HepG2 (cell line): ENCODE measurements around the gene OPA3. TPM values are rescaled to one million over a fixed set of nuclear protein-coding genes. Genes with fewer than 3 reads are reported as not detected.

Experiments used
- ATF7 ChIP-seq, 2 experiments: fragments of 450-650 bp in 1 of 2; sonication (generic) in 1 of 2; formaldehyde crosslinking in 1 of 2; IDR thresholded peaks; 2 replicates each; pipeline versions ENCODE4 v1.4.0 to v1.6.1; 2016 to 2020; ENCODE audit warnings: antibody characterized with exemption in 1 of 2, mild to moderate bottlenecking in 1 of 2, missing genetic modification reagents in 1 of 2
- FOXP4 ChIP-seq: sonication (generic); formaldehyde crosslinking; IDR thresholded peaks from 2 replicates; pipeline ENCODE4 v1.4.0; 2020; ENCODE audit warnings: missing genetic modification reagents
- HMGXB3 ChIP-seq: sonication (generic); formaldehyde crosslinking; IDR thresholded peaks from 2 replicates; pipeline ENCODE4 v1.4.0; 2020; ENCODE audit warnings: missing genetic modification reagents, borderline replicate concordance
- KAT8 ChIP-seq: IDR thresholded peaks from 2 replicates; pipeline ENCODE4 v1.6.1; 2016; ENCODE audit warnings: missing genetic modification reagents, missing compliant biosample characterization
- KLF9 ChIP-seq: IDR thresholded peaks from 2 replicates; pipeline ENCODE4 v1.6.1; 2016; ENCODE audit warnings: low read depth
- NFE2L2 ChIP-seq: fragments of 150-350 bp; IDR thresholded peaks from 2 replicates; pipeline ENCODE4 v1.6.1; 2014; ENCODE audit warnings: low read length
- NFIC ChIP-seq: IDR thresholded peaks from 2 replicates; pipeline ENCODE4 v1.6.1; 2012; ENCODE audit warnings: mild to moderate bottlenecking, low read length, inconsistent platforms
- RFX1 ChIP-seq: fragments of 450-650 bp; IDR thresholded peaks from 2 replicates; pipeline ENCODE4 v1.6.1; 2017
- RORA ChIP-seq: sonication (generic); formaldehyde crosslinking; IDR thresholded peaks from 2 replicates; pipeline ENCODE4 v1.5.0; 2020; ENCODE audit warnings: mild to moderate bottlenecking, missing genetic modification reagents, moderate library complexity
- SMAD3 ChIP-seq: sonication (generic); formaldehyde crosslinking; IDR thresholded peaks from 2 replicates; pipeline ENCODE4 v1.4.0; 2020; ENCODE audit warnings: missing genetic modification reagents
- STAT6 ChIP-seq: sonication (generic); formaldehyde crosslinking; IDR thresholded peaks from 2 replicates; pipeline ENCODE4 v1.4.0; 2020; ENCODE audit warnings: missing genetic modification reagents, mild to moderate bottlenecking, borderline replicate concordance
- ZNF274 ChIP-seq: sonication (generic); formaldehyde crosslinking; IDR thresholded peaks from 2 replicates; pipeline ENCODE4 v1.5.1; 2020; ENCODE audit warnings: mild to moderate bottlenecking, missing genetic modification reagents
- ZNF510 ChIP-seq: sonication (generic); formaldehyde crosslinking; IDR thresholded peaks from 2 replicates; pipeline ENCODE4 v1.4.0; 2020; ENCODE audit warnings: low read depth, mild to moderate bottlenecking, missing genetic modification reagents
- ZNF687 ChIP-seq: sonication (generic); formaldehyde crosslinking; IDR thresholded peaks from 2 replicates; pipeline ENCODE4 v1.5.1; 2020; ENCODE audit warnings: mild to moderate bottlenecking, missing genetic modification reagents, moderate library complexity
- ZNF691 ChIP-seq: sonication (generic); formaldehyde crosslinking; IDR thresholded peaks from 2 replicates; pipeline ENCODE4 v1.4.0; 2020; ENCODE audit warnings: missing genetic modification reagents, low read depth, mild to moderate bottlenecking, borderline replicate concordance
- polyA plus RNA-seq, 8 experiments: library from polyadenylated mRNA; depleted of rRNA in 3 of 8; stranded (reverse) in 7 of 8; unstranded in 1 of 8; fragments of >200 nt; fragmentation: Illumina TruSeq in 4 of 8; extraction: Trizol in 4 of 8; gene quantifications; 2 replicates each; pipeline versions ENCODE4 v1.2.1 to v1.2.3, GENCODE V29; 2011 to 2016; ENCODE audit warnings: low read depth in 4 of 8, missing spikeins in 1 of 8, mixed read lengths in 1 of 8; ENCODE audit not compliant: insufficient read depth in 1 of 8
- total RNA-seq, 5 experiments: library from RNA; depleted of rRNA; stranded (reverse); fragments of >200 nt; fragmentation: Illumina TruSeq; extraction: Trizol; gene quantifications; 2 replicates each; pipeline ENCODE4 v1.2.3, GENCODE V29; 2016; ENCODE audit warnings: low read depth in 1 of 5

Gene OPA3
- total and polyA plus RNA-seq, 2 of the 13 experiments (the other 11 are each of a cell fraction or from before 2014, with no cell fraction given), result 8.3 to 17.7 TPM

GRCh38 chr19:45591004-45591637 lies 6.5 kb upstream of the OPA3 start (continued):
- peak; percentile 98 for TF ChIP-seq ZNF687 (CRISPR knock-in tag)
- TF ChIP-seq ZNF510 (CRISPR knock-in tag), result no peak
- no peak for TF ChIP-seq STAT6 (CRISPR knock-in tag)
- no peak for TF ChIP-seq RORA (CRISPR knock-in tag)
- no peak for TF ChIP-seq NFIC
- peak; percentile 83 for TF ChIP-seq ZNF274 (CRISPR knock-in tag)
- TF ChIP-seq RFX1, result no peak
- no peak for TF ChIP-seq ATF7 (IDR thresholded peaks at IDR 0.05)
- TF ChIP-seq ATF7 (CRISPR knock-in tag; IDR thresholded peaks at IDR 0.05), result no peak
- TF ChIP-seq NFE2L2, result no peak
- no peak for TF ChIP-seq ZNF691 (CRISPR knock-in tag)
- 0 out of 2 replicates have a peak, but pooled peaks have one; percentile 73 for TF ChIP-seq KLF9 (CRISPR knock-in tag)
- TF ChIP-seq FOXP4 (CRISPR knock-in tag), result peak; percentile 52; the same call in 1 of the 2 replicates
- TF ChIP-seq SMAD3 (CRISPR knock-in tag), result peak; percentile 83; the same call in 1 of the 2 replicates
- TF ChIP-seq KAT8, result peak; percentile 73; the same call in 1 of the 2 replicates
- TF ChIP-seq HMGXB3 (CRISPR knock-in tag), result 0 out of 2 replicates have a peak, but pooled peaks have one; percentile 50
